Activated CD4-positive, alpha-beta memory T cell treated with anti-CD3 and anti-CD28 coated beads for 36 hours (primary cell): ENCODE results near the gene ADGRL4. TPM values are rescaled to one million over a fixed set of nuclear protein-coding genes. Genes with fewer than 3 reads are reported as not detected.
"Not testable (repeated sequence)": the region's sequence is repeated elsewhere in the genome, so short reads cannot be mapped to it uniquely, and the experiment has no call there.

Source experiments
- CTCF ChIA-PET: fragments of 350-600 bp; sonication (Branson Sonifier 250); formaldehyde crosslinking; loops from one replicate; lab custom pipeline; 2021; ENCODE audit warnings: antibody characterized with exemption, inconsistent platforms; lab: Charles Lee
- POLR2A ChIA-PET: fragments of 350-600 bp; sonication (Branson Sonifier 250); formaldehyde crosslinking; loops from one replicate; lab custom pipeline; 2021; ENCODE audit warnings: antibody characterized with exemption; lab: Charles Lee
- DNase-seq: peaks from one replicate; pipeline ENCODE4 v3.0.0-alpha.2; 2020
- H3K27ac Mint-ChIP-seq: one replicate; pipeline ENCODE4 v1.8.0; 2021; ENCODE audit warnings: mixed read lengths
- H3K27me3 Mint-ChIP-seq: one replicate; pipeline ENCODE4 v1.8.0; 2021; ENCODE audit warnings: mixed read lengths
- H3K36me3 Mint-ChIP-seq: one replicate; pipeline ENCODE4 v1.8.0; 2021; ENCODE audit warnings: mixed read lengths
- H3K4me1 Mint-ChIP-seq: one replicate; pipeline ENCODE4 v1.8.0; 2021; ENCODE audit warnings: low read depth, mixed read lengths
- H3K4me3 Mint-ChIP-seq: one replicate; pipeline ENCODE4 v1.8.0; 2021; ENCODE audit warnings: mild to moderate bottlenecking, mixed read lengths
- H3K9me3 Mint-ChIP-seq: one replicate; pipeline ENCODE4 v1.8.0; 2021; ENCODE audit warnings: mixed read lengths
- intact Hi-C: fragments of 100-400 bp; cut with micrococcal nuclease; formaldehyde crosslinking; loops from one replicate; pipeline ENCODE4 v1.15.1; 2023
- total RNA-seq, 2 experiments: library from RNA; stranded (reverse); gene quantifications; one replicate each; pipeline ENCODE4 v1.2.3, GENCODE V29; 2021

ADGRL4 gene
- total RNA-seq, 2 experiments from 2014 or later, result not detected

DNA sequence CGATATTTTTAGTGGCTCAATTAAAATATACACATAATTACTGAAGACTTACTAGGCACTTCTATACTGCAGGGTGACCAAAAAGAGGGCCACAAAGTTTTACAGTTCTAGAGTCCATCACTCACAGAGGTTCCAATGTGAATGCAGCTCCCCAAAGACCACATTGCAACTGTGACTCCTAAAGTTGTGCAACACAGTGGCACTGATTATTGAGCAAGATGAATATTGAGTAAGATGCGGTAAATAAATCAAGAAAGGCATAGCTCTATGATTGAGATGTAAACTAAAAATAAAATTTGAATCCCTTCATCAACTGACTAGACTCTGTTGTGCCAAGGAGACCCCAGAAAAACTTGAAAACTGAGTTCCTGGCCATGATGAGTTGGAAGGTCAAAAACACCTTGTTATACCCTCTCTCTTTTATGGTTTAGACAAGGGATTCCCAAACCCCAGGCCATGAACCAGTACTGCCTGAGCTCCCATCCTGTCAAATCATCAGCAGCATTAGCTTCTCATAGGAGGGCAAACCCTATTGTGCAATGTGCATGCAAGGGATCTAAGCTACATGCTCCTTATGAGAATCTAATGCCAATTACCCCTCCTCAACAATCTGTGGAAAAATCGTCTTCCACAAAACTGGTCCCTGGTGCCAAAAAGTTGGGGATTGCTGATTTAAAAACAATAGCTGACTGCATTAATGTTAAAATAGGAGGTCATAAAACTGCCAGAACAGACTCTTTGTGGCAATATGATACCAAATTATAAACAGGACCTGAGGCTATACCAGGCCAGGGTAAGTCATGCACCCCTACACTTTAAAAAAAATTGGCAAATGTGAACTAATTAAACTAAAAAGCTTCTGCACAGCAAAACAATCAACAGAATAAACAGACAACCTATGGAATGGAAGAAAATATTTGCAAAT is 94.3 kb downstream of the ADGRL4 start:
- Mint-ChIP-seq H3K27ac (no peak overlapping the region), H3K36me3 (no peaks in the 10 kb centered on the region), H3K27me3 (no peaks in the 10 kb centered on the region), H3K4me3 (no peak overlapping the region), H3K9me3 (no peaks in the 10 kb centered on the region), H3K4me1 (no peaks in the 10 kb centered on the region)
- CTCF ChIA-PET, result no interaction called here
- DNase-seq, result no peak
- POLR2A ChIA-PET, result no interaction called here
- intact Hi-C loops, result no loop called here

DNA sequence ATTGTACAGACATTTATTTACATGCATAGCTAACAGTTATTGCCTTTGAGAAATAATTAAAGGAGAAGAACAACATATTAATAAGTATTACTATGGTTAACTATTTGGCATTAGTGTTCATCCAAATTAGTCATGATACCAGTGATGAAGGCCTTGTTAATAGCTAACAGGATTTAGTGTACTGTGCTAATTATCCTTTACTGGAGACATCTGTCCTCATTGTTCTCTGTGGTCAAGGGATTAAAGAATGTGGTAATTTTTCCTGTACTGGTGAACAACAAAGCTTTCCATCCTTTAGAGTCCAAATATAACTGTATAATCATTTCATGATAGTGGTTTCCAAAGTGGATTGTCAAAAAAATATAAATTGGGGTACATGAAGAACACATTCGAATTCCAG is 103.9 kb downstream of the ADGRL4 start:
- H3K9me3 Mint-ChIP-seq, result no peaks in the 10 kb centered on the region
- no peak overlapping the region for H3K27ac Mint-ChIP-seq
- no peaks in the 10 kb centered on the region for H3K36me3 Mint-ChIP-seq

DNA sequence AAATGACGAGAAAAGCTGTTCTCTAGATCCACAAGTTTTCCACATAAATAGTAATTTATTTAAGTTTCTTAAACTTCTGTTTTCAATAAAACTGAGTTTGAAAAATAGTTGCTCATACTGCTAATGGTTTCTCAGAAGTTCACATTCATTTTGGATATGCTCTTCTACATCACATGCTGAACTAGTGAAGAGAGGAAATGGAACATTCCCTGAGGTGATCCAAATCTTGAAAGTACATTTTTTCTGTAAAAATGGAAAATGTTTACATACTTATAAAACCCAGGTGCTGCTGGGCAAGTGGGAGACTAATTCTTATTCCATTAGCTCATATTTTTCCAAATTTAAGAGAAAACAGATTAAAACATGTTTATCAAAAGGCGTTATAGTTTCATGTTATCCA is 111.7 kb downstream of the ADGRL4 start:
- Mint-ChIP-seq H3K27ac (no peak overlapping the region), H3K4me1 (no peaks in the 10 kb centered on the region), H3K4me3 (no peak overlapping the region), H3K36me3 (no peaks in the 10 kb centered on the region), H3K9me3 (no peaks in the 10 kb centered on the region), H3K27me3 (no peaks in the 10 kb centered on the region)
- POLR2A ChIA-PET, result no interaction called here
- intact Hi-C loops, result no loop called here
- CTCF ChIA-PET, result no interaction called here
- DNase-seq, result no peak

More for the DNA sequence above, 103.9 kb downstream of the ADGRL4 start:
- ChIA-PET CTCF (no interaction called here), POLR2A (no interaction called here)
- no peaks in the 10 kb centered on the region for H3K4me1 Mint-ChIP-seq
- no peak for DNase-seq
- H3K4me3 Mint-ChIP-seq, result no peak overlapping the region
- no peaks in the 10 kb centered on the region for H3K27me3 Mint-ChIP-seq
- intact Hi-C loops, result no loop called here

DNA sequence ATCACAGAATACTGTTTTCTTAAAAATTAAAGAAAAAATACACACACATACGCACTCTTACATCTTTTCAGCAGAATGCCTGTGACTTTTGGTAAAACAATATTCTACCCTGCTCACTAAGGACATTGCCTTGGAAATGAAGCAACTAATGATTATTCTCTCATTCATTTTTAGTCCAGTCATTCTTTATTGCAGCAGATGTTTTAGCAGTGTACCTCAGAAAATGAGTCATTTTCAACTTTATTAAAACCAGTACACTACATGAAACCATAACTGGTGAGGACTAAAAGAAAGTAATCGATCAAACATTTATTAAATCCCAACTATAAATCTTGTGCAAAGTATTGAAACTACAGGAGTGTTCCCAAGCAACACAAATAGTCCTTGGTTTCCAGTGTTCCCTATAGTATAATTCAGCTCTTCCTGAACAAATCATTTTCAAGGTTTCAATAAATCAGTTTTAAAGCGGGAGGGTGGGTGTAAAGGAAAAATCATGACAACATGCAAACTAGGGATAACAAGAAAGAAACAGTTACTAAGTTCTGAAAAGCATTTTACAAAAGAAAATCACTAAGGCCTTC is 114.2 kb downstream of the ADGRL4 start:
- no peaks in the 10 kb centered on the region for H3K4me1 Mint-ChIP-seq
- H3K4me3 Mint-ChIP-seq, result no peak overlapping the region

DNA sequence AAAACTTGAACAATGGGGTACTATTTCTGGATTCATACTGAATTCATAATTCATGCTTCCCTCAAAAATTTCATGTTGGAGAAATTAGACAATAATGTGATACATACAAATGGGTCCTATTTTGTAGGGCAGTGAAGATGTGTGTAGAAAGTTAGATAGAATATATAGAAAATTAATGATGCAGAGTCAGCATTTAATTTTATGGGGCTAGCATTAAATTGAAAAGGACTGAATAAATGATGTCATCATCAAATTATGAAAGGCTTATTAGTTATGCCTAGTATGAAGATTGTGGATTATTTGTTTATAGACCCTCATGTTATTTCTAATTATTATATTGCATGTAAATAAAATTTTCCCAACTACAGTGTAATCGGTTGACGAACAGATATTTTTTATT is 119.1 kb downstream of the ADGRL4 start:
- Mint-ChIP-seq H3K4me1 (no peaks in the 10 kb centered on the region), H3K27ac (no peak overlapping the region), H3K4me3 (no peak overlapping the region), H3K9me3 (no peaks in the 10 kb centered on the region), H3K27me3 (peaks cover 2% of the 10 kb centered on the region), H3K36me3 (no peaks in the 10 kb centered on the region)
- POLR2A ChIA-PET, result no interaction called here
- no peak for DNase-seq
- CTCF ChIA-PET, result no interaction called here
- intact Hi-C loops, result no loop called here

More for the DNA sequence above, 114.2 kb downstream of the ADGRL4 start:
- ChIA-PET POLR2A (no interaction called here), CTCF (no interaction called here)
- no peak for DNase-seq
- Mint-ChIP-seq H3K36me3 (no peaks in the 10 kb centered on the region), H3K9me3 (no peaks in the 10 kb centered on the region), H3K27me3 (no peaks in the 10 kb centered on the region), H3K27ac (no peak overlapping the region)
- intact Hi-C loops, result no loop called here

DNA sequence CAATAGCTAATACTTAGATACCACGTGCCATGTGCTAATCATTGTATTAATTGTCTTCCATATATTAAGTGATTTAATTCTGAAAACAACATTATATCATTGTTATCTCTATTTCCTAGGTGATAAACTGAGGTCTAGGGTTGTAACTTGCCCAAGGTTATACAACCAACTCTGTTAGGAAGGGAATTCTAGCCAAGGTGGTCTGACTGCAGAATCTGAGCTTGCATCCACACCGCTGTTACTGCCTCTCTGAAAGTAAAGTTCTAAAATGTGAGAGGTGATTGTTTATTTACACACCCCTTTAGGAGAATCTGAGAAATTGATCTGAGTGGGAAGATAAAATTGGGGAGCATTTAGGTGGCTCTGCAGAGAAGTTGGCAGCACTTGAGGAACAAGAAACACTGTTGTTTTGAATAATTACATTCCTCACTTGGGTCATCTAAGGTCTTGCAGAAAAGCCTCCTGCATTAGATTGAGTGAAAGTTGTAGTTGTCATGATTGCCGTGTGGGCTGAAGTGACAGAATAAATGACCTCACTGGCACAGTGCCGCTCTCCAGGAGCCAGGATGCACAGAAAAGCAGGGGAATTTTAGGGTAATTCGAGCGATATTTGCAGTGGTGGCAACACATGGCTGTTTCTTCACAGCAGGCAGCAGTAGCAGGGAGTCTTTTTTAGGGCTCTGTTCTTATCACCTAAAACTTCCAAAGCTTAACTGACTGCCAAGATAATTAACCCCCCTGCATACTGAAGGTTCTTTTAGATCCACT is 121.7 kb downstream of the ADGRL4 start:
- DNase-seq, result no peak
- H3K36me3 Mint-ChIP-seq, result no peaks in the 10 kb centered on the region
- H3K27me3 Mint-ChIP-seq, result peaks cover 2% of the 10 kb centered on the region
- intact Hi-C loops, result no loop called here
- H3K4me1 Mint-ChIP-seq, result no peaks in the 10 kb centered on the region
- no peak overlapping the region for H3K27ac Mint-ChIP-seq
- ChIA-PET CTCF (no interaction called here), POLR2A (no interaction called here)
- no peaks in the 10 kb centered on the region for H3K9me3 Mint-ChIP-seq
- H3K4me3 Mint-ChIP-seq, result no peak overlapping the region

DNA sequence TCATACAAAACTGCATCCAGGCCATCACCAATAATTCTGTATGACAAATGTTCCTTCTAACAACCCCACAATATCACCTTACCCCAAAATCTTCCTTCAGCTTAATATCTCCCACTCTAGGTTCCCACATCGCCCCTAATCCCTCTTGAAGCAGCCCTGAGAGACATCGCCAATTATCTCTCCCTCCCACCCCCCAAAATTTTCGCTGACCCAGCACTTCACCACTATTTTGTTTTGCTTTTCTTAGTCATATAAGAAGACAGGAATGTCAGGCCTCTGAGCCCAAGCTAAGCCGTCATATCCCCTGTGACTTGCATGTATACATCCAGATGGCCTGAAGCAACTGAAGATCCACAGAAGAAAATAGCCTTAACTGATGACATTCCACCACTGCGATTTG is 126.3 kb downstream of the ADGRL4 start:
- no peaks in the 10 kb centered on the region for H3K9me3 Mint-ChIP-seq
- CTCF ChIA-PET, result no interaction called here

DNA sequence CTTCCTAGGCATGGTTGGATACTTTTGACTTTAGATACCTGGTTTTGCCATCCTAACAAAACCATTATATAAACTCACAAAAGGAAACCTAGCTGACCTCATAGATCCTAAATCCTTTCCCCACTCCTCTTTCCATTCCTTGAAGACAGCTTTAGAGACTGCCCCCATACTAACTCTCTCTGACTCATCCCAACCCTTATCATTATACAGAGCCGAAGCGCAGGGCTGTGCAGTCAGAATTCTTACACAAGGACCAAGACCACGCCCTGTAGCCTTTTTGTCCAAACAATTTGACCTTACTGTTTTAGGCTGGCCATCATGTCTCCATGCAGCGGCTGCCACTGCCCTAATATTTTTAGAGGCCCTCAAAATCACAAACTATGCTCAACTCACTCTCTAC is 130.5 kb downstream of the ADGRL4 start:
- H3K9me3 Mint-ChIP-seq, H3K36me3 Mint-ChIP-seq, DNase-seq, H3K27ac Mint-ChIP-seq, H3K4me3 Mint-ChIP-seq, H3K27me3 Mint-ChIP-seq, H3K4me1 Mint-ChIP-seq, POLR2A ChIA-PET, intact Hi-C loops, CTCF ChIA-PET: not testable (repeated sequence)

More for the DNA sequence above, 126.3 kb downstream of the ADGRL4 start:
- no peak for DNase-seq
- Mint-ChIP-seq H3K27me3 (no peaks in the 10 kb centered on the region), H3K27ac (no peak overlapping the region), H3K36me3 (no peaks in the 10 kb centered on the region), H3K4me1 (no peaks in the 10 kb centered on the region), H3K4me3 (no peak overlapping the region)
- POLR2A ChIA-PET, result no interaction called here
- intact Hi-C loops, result no loop called here

DNA sequence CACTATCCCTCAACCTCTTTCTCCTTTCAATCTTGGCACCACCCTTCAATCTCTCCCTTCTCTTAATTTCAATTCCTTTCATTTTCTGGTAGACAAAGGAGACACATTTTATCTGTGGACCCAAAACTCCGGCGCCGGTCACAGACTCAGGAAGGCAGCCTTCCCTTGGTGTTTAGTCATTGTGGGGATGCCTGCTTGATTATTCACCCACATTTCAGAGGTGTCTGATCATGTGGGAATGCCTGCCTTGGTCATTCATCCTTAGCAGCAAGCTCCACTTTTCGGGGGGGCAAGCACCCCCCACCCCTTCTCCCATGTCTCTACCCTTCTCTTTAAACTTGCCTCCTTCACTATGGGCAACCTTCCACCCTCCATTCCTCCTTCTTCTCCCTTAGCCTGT is 133.7 kb downstream of the ADGRL4 start:
- H3K27ac Mint-ChIP-seq, H3K9me3 Mint-ChIP-seq, H3K27me3 Mint-ChIP-seq, DNase-seq, POLR2A ChIA-PET, CTCF ChIA-PET, H3K4me1 Mint-ChIP-seq, intact Hi-C loops, H3K4me3 Mint-ChIP-seq, H3K36me3 Mint-ChIP-seq: not testable (repeated sequence)

DNA sequence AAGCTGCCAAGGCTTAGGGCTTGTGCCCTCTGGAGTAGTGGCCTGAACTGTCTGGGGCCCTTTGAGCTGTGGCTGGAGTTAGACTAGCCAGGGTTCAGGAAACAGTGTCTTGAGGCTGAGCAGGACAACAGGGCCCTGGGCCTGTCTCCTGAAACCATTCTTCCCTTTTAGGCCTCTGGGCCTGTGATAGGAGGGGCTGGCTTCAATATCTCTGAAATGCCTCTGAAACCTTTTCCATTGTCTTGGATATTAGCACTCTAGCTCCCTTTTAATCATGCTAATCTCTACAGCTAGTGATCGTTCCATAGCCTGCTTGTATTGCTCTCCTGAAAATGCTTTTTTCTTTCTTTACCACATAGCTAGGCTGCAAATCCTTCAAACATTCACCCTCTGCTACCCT is 135.3 kb downstream of the ADGRL4 start:
- ChIA-PET CTCF (no interaction called here), POLR2A (no interaction called here)
- no peak overlapping the region for H3K4me3 Mint-ChIP-seq
- no peaks in the 10 kb centered on the region for H3K36me3 Mint-ChIP-seq
- no peaks in the 10 kb centered on the region for H3K9me3 Mint-ChIP-seq
- intact Hi-C loops, result no loop called here
- H3K4me1 Mint-ChIP-seq, result no peaks in the 10 kb centered on the region
- no peak overlapping the region for H3K27ac Mint-ChIP-seq
- DNase-seq, result no peak
- H3K27me3 Mint-ChIP-seq, result no peaks in the 10 kb centered on the region

DNA sequence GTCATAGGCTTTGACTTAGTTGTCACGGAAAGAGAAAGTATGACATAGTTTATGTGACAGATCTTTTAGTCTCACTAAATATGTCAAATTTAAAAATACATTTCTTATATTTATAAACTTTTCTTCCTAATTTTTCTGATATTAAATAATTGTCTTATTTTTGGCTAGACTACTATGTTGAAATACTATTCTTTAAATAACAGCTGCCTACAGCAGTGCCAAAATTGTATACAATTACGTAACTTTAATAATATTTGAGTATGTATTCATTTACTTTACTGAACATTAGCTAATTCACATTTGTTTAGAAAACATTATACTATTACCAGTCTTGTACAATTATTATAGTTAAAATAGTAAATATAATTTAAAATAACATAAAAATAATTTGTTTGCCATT is 137.4 kb downstream of the ADGRL4 start:
- Mint-ChIP-seq H3K4me1 (no peaks in the 10 kb centered on the region), H3K27me3 (no peaks in the 10 kb centered on the region), H3K4me3 (no peak overlapping the region), H3K9me3 (no peaks in the 10 kb centered on the region), H3K36me3 (no peaks in the 10 kb centered on the region), H3K27ac (no peak overlapping the region)
- CTCF ChIA-PET, result no interaction called here
- intact Hi-C loops, result no loop called here
- POLR2A ChIA-PET, result no interaction called here
- no peak for DNase-seq

DNA sequence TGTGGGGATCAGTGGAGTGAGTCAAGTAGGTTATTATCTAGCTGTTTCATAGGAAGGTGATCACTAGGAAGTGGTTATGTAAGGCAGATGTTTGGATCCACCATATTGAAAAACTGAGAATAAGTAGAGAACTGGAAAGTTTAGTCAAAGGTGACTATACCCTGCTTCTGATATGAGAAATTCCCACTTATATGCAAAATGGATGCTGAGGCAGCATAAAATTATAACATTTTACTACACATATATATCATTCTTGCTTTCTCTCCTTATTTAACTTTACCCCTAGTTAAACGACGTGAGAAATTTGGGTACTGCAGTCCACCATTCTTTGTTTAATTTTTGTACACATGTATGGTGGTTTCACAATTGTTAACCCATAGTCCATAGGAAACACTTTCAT is 142.4 kb downstream of the ADGRL4 start:
- intact Hi-C loops, result no loop called here
- POLR2A ChIA-PET, result no interaction called here
- Mint-ChIP-seq H3K9me3 (no peaks in the 10 kb centered on the region), H3K4me3 (no peak overlapping the region), H3K27ac (no peak overlapping the region), H3K27me3 (no peaks in the 10 kb centered on the region), H3K4me1 (no peaks in the 10 kb centered on the region), H3K36me3 (no peaks in the 10 kb centered on the region)
- CTCF ChIA-PET, result no interaction called here
- no peak for DNase-seq
